Tibial artery (tissue), 4 donors: Measurements from ENCODE around the gene CCDC27.

Source experiments
- DNase-seq, 2 donors: peaks; one replicate each; pipeline ENCODE4 v3.0.0-alpha.2; 2019
- H3K27ac ChIP-seq, 2 donors: fragments of 200-600 bp; sonication (generic) in 1 of 2; 1 replicate in 1 of 2; 2 replicates in 1 of 2; pipeline ENCODE4 v1.5.1; 2018 to 2019; ENCODE audit warnings: mild to moderate bottlenecking in 1 of 2
- H3K27me3 ChIP-seq, 2 donors: fragments of 200-600 bp; sonication (generic) in 1 of 2; one replicate each; pipeline versions ENCODE4 v1.5.1 to v1.6.0; 2016 to 2019
- H3K36me3 ChIP-seq, 3 donors: fragments of 200-600 bp; sonication (generic) in 2 of 3; one replicate each; pipeline ENCODE4 v1.5.1; 2016 to 2019; ENCODE audit warnings: mild to moderate bottlenecking in 2 of 3
- H3K4me1 ChIP-seq, 4 donors: fragments of 200-600 bp; sonication (generic) in 2 of 4; 1 replicate in 3 of 4; 2 replicates in 1 of 4; pipeline ENCODE4 v1.5.1; 2016 to 2019
- H3K4me3 ChIP-seq, 2 donors: fragments of 200-600 bp; sonication (generic) in 1 of 2; 1 replicate in 1 of 2; 2 replicates in 1 of 2; pipeline ENCODE4 v1.5.1; 2018 to 2019; ENCODE audit warnings: mild to moderate bottlenecking in 2 of 2
- H3K9me3 ChIP-seq, 3 donors: fragments of 200-600 bp; sonication (generic) in 1 of 3; one replicate each; pipeline ENCODE4 v1.5.1; 2016 to 2019
- intact Hi-C: fragments of 100-400 bp; cut with DNase I; formaldehyde crosslinking; loops from one replicate; pipeline ENCODE4 v1.15.0; 2023; ENCODE audit warnings: low total_unique reads
- TF ChIP-seq, protein P1 (sequence below), 2 experiments: fragments of 200-600 bp in 1 of 2; fragments of 450-650 bp in 1 of 2; IDR thresholded peaks; one replicate each; pipeline ENCODE4 v1.5.1; 2017 to 2019; ENCODE audit warnings: antibody characterized with exemption in 2 of 2, mild to moderate bottlenecking in 1 of 2, moderate library complexity in 1 of 2

CCDC27 gene

DNA sequence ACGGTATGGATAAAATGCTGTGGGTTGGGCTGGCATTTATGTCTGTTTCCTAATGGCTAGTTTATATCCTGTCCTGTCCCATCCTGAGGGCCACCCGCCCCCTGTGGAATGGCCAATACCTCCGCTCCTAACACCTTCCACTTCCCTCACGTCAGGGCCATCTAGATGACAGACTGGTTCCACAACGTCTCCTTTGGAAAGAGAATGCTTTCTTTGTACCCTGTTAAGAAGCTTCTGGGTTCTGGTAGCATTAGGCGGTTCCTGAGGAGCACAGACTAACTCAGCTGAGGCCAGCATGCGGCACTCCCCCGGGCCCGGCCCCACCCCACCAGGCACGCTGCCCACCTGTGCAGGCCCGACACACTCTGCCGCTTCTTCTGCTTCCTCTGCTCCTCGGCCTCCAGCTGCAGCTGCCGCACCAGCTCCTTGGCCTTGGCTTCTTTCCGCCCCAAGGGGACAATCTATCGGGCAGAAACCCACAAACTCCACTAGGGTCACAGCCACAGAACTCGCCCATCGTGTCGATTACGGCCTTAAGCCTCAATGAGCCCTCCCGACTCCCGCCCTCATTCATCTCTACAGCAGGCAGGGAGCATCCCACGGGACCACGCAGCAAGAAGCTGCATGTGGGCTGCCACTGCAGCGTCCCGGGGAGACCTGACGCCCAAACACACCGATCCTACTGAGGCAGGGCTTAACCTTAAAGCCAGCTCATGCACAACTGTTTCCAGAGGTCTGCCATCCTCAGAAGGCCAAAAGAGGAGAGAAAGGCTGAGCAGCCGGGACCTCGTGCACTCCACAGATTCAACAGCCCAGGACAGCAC, 31.6 kb downstream of the CCDC27 start:
- Histone ChIP-seq H3K36me3 (peaks cover 77 to 99% (median 98%) of the 10 kb centered on the region in 3 donors), H3K4me3 (no peak overlapping the region), H3K27me3 (no peaks in the 10 kb centered on the region), H3K4me1 (peaks cover 0 to 2% (median 0%) of the 10 kb centered on the region in 4 donors), H3K27ac (no peak overlapping the region), H3K9me3 (no peaks in the 10 kb centered on the region)
- intact Hi-C loops = no loop called here
- TF ChIP-seq, protein P1, sequence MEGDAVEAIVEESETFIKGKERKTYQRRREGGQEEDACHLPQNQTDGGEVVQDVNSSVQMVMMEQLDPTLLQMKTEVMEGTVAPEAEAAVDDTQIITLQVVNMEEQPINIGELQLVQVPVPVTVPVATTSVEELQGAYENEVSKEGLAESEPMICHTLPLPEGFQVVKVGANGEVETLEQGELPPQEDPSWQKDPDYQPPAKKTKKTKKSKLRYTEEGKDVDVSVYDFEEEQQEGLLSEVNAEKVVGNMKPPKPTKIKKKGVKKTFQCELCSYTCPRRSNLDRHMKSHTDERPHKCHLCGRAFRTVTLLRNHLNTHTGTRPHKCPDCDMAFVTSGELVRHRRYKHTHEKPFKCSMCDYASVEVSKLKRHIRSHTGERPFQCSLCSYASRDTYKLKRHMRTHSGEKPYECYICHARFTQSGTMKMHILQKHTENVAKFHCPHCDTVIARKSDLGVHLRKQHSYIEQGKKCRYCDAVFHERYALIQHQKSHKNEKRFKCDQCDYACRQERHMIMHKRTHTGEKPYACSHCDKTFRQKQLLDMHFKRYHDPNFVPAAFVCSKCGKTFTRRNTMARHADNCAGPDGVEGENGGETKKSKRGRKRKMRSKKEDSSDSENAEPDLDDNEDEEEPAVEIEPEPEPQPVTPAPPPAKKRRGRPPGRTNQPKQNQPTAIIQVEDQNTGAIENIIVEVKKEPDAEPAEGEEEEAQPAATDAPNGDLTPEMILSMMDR (IDR thresholded peaks at IDR 0.05) = no peak
- DNase-seq = no peak

GRCh38 chr1:3785045-3785444, 32.8 kb downstream of the CCDC27 start:
- Histone ChIP-seq H3K9me3 (no peaks in the 10 kb centered on the region), H3K4me3 (no peak overlapping the region), H3K27me3 (no peaks in the 10 kb centered on the region), H3K36me3 (peaks cover 71 to 99% (median 92%) of the 10 kb centered on the region in 3 donors), H3K4me1 (peaks cover 0 to 7% (median 2%) of the 10 kb centered on the region in 4 donors), H3K27ac (no peak overlapping the region)
- TF ChIP-seq, protein P1 (IDR thresholded peaks at IDR 0.05) = no peak
- DNase-seq = no peak
- intact Hi-C loops = no loop called here

- Histone ChIP-seq H3K36me3 (peaks cover 65 to 99% (median 89%) of the 10 kb centered on the region in 3 donors), H3K27ac (no peak overlapping the region), H3K27me3 (no peaks in the 10 kb centered on the region), H3K4me3 (no peak overlapping the region), H3K4me1 (peaks cover 0 to 9% (median 2%) of the 10 kb centered on the region in 4 donors), H3K9me3 (no peaks in the 10 kb centered on the region)
- intact Hi-C loops = no loop called here
- no peak for DNase-seq
- TF ChIP-seq, protein P1 (IDR thresholded peaks at IDR 0.05) = no peak
Observed at GRCh38 chr1:3785456-3786157, 33.4 kb downstream of the CCDC27 start.

- peaks cover 0 to 20% (median 5%) of the 10 kb centered on the region in 4 donors for H3K4me1 ChIP-seq
- no peak overlapping the region for H3K27ac ChIP-seq
- TF ChIP-seq, protein P1 (IDR thresholded peaks at IDR 0.05) = no peak
- no peak overlapping the region for H3K4me3 ChIP-seq
- DNase-seq = no peak
- no peaks in the 10 kb centered on the region for H3K9me3 ChIP-seq
- peaks cover 54 to 96% (median 80%) of the 10 kb centered on the region in 3 donors for H3K36me3 ChIP-seq
- H3K27me3 ChIP-seq = no peaks in the 10 kb centered on the region
- intact Hi-C loops = no loop called here
Observed at GRCh38 chr1:3786468-3787348, 34.5 kb downstream of the CCDC27 start.

GRCh38 chr1:3787349-3787715, 35.1 kb downstream of the CCDC27 start:
- Histone ChIP-seq H3K36me3 (peaks cover 48 to 93% (median 73%) of the 10 kb centered on the region in 3 donors), H3K9me3 (no peaks in the 10 kb centered on the region), H3K27ac (no peak overlapping the region), H3K27me3 (no peaks in the 10 kb centered on the region), H3K4me3 (no peak overlapping the region), H3K4me1 (peaks cover 0 to 22% (median 6%) of the 10 kb centered on the region in 4 donors)
- intact Hi-C loops = no loop called here
- DNase-seq = no peak
- TF ChIP-seq, protein P1 (IDR thresholded peaks at IDR 0.05) = no peak
